Hindlimb muscle (tissue), 1 donor: ENCODE results near the gene CAV3. TPM values are rescaled to one million over a fixed set of nuclear protein-coding genes. Genes with fewer than 3 reads are reported as not detected.

ENCODE experiments used
- DNase-seq: peaks from one replicate; pipeline ENCODE4 v3.0.0-alpha.2; 2013
- polyA plus RNA-seq: library from polyadenylated mRNA; unstranded; fragments of 120-200 nt; gene quantifications from one replicate; pipeline ENCODE4 v1.2.1, GENCODE V29; 2013; ENCODE audit not compliant: insufficient read length

CAV3 gene
- polyA plus RNA-seq, 1 donor: 337 TPM

DNA sequence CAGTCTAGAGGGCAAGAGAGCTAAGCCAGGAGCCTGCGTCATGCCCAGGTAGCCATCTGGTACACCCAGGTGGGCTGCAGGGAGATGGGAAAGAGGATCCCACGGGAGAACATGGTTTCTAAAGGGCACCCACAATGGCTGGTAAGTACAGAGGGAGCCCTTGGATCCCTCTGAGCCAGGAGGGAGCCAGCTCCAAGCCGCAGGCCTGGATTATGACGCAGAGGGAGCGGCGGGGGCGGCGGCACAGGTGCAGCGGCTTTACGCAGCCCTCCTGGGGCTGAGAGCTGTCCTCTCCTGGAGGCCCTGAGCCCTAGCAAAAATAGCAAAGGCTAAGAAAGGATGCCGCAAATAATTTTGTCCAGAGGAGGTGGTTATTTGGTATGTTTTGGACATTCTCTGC, 2.8 kb downstream of the CAV3 start:
- DNase-seq: no peak

DNA sequence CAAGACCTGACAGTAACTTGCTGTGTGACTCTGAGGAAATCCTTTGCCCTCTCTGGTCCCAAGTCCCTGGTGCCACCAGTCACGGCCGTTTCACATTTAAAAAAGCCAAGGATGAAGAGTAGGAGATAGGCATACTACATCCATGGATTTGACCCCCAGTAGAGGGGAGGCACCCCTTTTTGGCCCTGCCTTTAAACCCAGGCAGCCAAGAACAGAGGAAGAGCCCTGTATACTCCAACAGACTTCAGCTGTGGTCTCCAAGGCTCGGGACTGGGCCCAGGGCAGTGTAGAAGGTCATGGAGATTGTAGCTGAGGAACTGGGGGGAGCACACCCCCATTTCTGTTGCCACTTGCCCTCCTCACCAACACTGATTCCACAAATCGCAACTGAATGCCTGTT, 3.7 kb downstream of the CAV3 start:
- no peak for DNase-seq

DNA sequence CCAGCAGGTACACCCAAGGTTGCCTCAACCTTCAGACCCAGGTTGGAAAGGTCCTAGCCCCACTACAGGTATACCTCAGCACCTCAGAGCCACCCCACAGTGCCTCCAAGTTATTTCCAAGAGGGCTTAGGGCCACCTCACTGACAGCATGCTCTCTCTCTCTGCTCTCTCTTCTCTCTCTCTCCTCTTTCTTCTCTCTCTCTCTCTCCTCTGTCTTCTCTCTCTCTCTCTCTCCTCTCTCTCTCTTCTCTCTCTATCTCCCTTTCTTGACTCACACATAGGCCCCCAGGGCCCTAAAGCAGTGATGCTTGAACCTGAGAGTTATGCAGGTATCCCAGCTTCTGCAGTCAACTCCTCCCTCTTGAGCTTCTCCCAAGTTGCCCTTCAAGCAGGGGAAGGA, 4.2 kb downstream of the CAV3 start:
- DNase-seq: no peak

- no peak for DNase-seq
These were observed 5.0 kb downstream of the CAV3 start for GRCh38 chr3:8738639-8739038.

- no peak for DNase-seq
These were observed 6.3 kb downstream of the CAV3 start for GRCh38 chr3:8739757-8740504.

GRCh38 chr3:8741581-8742261, 8.1 kb downstream of the CAV3 start:
- no peak for DNase-seq

GRCh38 chr3:8743021-8743601, 9.5 kb downstream of the CAV3 start:
- no peak for DNase-seq

DNA sequence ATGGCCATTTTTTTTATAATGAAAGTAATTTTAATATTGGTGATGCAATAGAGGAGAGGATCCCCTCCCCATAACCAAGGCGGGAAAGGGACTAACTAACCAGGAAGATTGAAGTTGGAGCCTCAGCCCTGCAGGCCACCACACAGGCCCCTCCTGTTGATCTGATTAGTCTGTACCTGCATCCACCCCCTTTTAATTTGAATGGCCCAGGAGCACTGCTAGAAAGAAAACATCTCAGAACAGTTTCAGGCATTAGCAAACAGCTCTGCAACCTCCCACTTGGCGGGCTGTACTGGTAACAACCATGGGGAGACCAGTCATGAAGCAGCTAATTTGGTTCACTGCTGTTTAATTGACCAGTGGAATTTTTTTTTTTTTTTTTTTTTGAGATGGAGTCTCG, 10.3 kb downstream of the CAV3 start:
- no peak for DNase-seq

DNA sequence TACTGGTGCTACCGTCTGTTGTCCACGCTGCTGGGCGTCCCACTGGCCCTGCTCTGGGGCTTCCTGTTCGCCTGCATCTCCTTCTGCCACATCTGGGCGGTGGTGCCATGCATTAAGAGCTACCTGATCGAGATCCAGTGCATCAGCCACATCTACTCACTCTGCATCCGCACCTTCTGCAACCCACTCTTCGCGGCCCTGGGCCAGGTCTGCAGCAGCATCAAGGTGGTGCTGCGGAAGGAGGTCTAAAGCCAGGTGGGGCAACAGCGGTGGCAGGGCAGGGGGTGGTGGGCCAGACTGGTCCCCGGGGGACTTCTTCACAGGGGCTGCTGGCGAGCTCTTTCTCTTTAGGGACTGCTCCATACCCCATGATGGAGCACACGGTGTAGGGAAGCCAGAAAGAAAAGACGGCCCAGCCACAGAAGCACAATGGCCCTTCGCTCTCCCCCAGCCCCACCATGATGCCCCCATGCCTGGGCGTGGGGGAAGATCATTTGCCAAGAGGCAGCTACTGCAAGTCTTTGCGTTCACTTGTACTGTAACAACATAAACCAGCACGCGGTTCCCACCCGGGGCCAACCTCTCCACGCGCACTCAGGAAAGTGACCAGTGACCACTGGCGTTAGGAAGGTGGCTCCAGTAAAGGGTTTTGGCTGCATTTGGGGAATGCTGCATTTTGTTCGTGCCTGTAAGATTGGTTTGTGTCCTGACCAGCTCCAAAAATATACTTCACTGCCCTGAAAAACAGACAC, 12.2 kb downstream of the CAV3 start:
- DNase-seq: no peak

GRCh38 chr3:8746780-8747345, 13.3 kb downstream of the CAV3 start:
- DNase-seq: no peak

DNA sequence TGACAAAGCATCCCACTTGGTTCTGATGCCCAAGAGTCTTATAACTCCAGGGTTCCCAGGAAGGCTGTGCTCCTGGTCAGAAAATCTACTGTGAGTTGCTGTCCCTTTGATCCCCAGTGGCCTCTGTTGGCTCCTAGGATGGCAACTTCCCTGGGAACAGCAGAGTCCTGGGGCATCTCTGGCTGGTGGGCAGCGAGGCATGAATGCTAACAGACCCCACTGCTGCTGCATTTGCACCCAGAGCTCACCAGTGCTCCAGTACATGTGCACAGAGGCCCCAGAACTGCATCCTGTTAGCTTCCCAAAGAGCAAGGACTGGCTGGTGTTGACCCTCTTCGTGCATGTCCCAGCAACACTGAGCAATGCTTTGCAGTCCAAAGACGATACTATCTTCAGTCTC, 15.7 kb downstream of the CAV3 start:
- DNase-seq: no peak

GRCh38 chr3:8752832-8753231, 19.2 kb downstream of the CAV3 start:
- DNase-seq: no peak

DNA sequence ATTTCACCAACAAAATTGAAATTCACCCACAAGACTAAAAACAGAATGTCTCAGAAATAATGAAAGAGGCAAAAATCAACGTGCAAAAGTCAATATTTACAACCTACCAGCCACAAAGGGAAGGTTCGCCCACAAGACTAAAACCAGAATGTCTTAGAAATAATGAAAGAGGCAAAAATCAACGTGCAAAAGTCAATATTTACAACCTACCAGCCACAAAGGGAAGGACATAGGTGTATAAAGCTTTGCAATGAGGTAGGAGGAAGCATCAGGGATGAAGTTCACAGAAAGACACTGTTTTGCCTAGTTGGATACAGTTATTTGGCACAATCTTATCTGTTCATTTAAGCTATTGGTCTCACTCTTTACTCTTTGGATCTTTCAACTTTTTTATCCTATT, 21.5 kb downstream of the CAV3 start:
- no peak for DNase-seq

GRCh38 chr3:8755564-8756237, 22.1 kb downstream of the CAV3 start:
- no peak for DNase-seq

DNA sequence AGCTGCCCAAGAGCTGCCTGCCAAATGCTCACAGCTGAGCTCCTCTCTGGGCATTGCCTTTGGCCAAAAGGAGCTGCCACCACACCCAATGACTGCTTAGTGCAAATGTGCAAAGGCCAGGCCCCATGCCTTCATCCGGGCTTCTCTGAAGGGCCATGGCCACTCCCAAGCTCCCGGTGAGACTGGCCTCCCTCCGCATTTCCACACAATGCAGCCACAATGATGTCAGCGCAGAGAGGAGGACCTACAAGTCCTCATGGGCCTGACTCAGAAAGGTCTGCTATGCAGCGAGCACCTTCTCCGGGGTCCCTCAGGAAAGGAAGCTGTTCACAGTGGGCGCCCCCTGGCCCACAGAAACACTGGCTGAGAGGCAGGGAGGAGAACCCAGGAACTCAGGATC, 23.1 kb downstream of the CAV3 start:
- no peak for DNase-seq

DNA sequence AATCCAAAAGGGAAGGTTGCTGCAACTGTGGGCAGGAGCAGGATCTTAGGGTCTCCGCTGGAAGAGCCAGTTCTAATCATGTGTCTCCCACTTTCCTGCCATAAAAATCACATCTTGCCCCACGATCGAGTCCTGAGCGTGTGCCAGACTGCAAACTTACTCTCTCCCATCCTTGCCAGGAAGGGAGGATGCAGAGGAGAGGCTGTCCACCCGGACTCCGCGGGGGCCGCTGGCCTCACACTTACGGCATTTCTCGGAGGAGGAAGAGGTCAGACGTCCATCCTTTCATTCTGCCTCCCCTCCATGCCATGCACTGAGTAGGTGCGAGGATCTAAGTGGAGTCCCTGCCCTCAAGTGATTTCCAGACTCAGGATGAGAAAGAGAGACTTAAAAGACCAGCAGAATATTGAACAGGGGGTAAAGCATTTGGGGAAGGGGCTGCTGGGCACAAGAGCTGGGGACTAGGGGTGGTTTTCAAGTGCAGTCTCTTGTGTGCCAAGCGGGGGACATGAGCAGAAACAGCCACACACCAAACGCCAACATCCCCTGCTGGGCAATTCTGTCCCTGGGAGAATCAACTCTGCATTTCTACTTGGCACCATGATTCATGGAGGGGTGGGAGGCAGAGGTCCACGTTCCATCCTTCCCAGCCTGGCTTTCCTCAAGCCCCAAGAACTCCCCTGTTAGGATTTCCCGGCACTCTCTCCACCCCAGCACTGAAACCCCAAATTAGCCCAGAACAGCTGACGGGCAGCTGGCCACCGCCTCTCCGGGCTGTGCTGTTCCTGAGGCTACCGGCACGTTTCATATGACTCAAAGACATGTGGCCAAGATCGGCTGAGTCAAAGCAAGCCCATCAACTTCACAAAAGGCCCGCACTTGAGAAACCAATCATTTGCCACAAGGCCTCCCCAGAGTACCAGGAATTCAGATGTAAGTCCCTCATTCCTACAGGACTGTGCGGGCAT, 24.2 kb downstream of the CAV3 start:
- no peak for DNase-seq

DNA sequence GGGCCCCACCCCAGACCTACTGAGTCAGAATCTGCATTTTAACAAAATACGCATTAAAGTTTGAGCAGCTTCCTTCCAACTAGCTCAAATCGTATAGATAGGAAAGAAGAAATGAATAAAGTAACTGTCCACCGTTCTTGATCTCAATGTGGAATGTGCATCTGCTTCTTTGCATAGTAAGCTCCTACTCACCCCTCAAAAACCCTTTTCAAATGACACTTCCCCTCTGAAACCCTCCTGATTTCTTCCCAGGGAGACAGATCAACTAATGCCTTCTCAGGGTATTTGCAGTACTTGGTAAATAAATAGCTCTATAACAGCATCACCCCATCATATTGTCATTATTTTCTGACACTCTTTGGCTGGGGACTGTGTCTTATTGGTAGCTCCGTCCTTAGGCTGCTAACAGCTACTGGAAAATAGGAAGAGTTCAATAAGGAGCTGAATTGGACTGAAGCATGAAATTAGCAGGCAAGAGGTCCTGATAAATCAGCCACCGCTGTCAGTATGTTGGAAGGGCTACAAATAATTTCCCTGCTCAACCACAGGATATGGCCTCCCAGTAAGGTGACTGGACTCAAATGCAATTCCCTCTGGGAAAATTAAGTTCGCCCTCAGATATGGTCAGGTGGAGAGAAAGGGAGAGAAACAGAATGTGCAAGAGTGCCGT, 25.6 kb downstream of the CAV3 start:
- no peak for DNase-seq

- no peak for DNase-seq
These were observed 26.5 kb downstream of the CAV3 start for GRCh38 chr3:8760091-8760490.

DNA sequence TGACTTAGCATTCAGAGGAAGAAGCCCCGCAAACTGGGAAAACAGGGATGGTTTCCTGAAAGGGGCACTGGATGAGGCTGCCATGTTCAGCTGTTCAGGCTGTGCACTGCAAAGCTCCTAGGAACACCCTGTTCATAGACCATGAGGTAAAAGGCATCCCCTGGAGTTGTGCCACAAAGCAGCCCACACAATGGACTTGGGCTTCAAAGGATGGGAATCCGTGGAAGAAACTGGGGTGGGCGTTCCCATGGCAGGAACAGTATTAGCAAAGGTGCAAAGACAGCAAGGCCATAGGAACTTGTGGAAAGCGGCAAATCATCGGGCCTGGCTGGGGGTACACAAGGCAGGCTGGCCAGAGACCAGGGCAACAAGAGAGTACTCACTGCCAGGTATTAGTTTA, 26.9 kb downstream of the CAV3 start:
- DNase-seq: no peak

GRCh38 chr3:8761866-8762265, 28.3 kb downstream of the CAV3 start:
- no peak for DNase-seq
